Lung (tissue), 12 donors: ENCODE data around the gene SLC29A3. TPM values are rescaled to one million over a fixed set of nuclear protein-coding genes. Genes with fewer than 3 reads are reported as not detected.

Source experiments
- ATAC-seq: fragments of 200-7000 bp; cut with Tn5 transposase; one replicate; pipeline ENCODE4 v1.9.1; 2020; ENCODE audit warnings: moderate number of reproducible peaks; ENCODE audit not compliant: insufficient read depth, low FRiP score
- DNase-seq, 3 donors: peaks; one replicate each; pipeline ENCODE4 v3.0.0-alpha.2; 2013 to 2017
- H3K27ac ChIP-seq, 2 donors: one replicate each; pipeline ENCODE4 v1.5.1; 2013; ENCODE audit warnings: mild to moderate bottlenecking in 2 of 2, moderate library complexity in 2 of 2, control low read depth in 1 of 2, inconsistent platforms in 1 of 2, low read depth in 1 of 2, low read length in 1 of 2
- H3K27me3 ChIP-seq, 3 donors: one replicate each; pipeline ENCODE4 v1.5.1; 2013; ENCODE audit warnings: low read length in 2 of 3; ENCODE audit not compliant: control insufficient read depth in 3 of 3, insufficient read depth in 3 of 3
- H3K36me3 ChIP-seq, 4 donors: one replicate each; pipeline ENCODE4 v1.5.1; 2013; ENCODE audit warnings: low read length in 4 of 4, mild to moderate bottlenecking in 1 of 4, moderate library complexity in 1 of 4; ENCODE audit not compliant: control insufficient read depth in 4 of 4, insufficient read depth in 4 of 4
- H3K4me1 ChIP-seq, 5 donors: one replicate each; pipeline ENCODE4 v1.5.1; 2013; ENCODE audit warnings: low read length in 5 of 5, mild to moderate bottlenecking in 2 of 5, moderate library complexity in 1 of 5; ENCODE audit not compliant: control insufficient read depth in 5 of 5, insufficient read depth in 5 of 5
- H3K4me3 ChIP-seq: one replicate; pipeline ENCODE4 v1.5.1; 2013; ENCODE audit warnings: mild to moderate bottlenecking, control low read depth, moderate library complexity
- H3K9ac ChIP-seq, 2 donors: one replicate each; pipeline ENCODE4 v1.5.1; 2013; ENCODE audit warnings: low read length in 2 of 2, control low read depth in 1 of 2; ENCODE audit not compliant: insufficient read depth in 1 of 2
- H3K9me3 ChIP-seq, 4 donors: one replicate each; pipeline ENCODE4 v1.5.1; 2013; ENCODE audit warnings: low read length in 3 of 4, mild to moderate bottlenecking in 1 of 4, moderate library complexity in 1 of 4; ENCODE audit not compliant: control insufficient read depth in 4 of 4, insufficient read depth in 3 of 4
- WGBS, 2 donors: extraction: QIAGEN DNeasy Blood & Tissue Kit; methylation state at CpG; one replicate each; pipeline ENCODE4 v1.1.7; 2013; 5-methylcytosine and 5-hydroxymethylcytosine counted together
- polyA plus RNA-seq, 2 donors: library from polyadenylated mRNA; stranded (reverse); fragments of 200-250 nt; gene quantifications; one replicate each; pipeline ENCODE4 v1.2.1, GENCODE V29; 2013
- total RNA-seq, 2 donors: library from RNA; depleted of rRNA in 1 of 2; stranded (reverse); fragments of >200 nt in 1 of 2; gene quantifications; one replicate each; pipeline ENCODE4 v1.2.1, GENCODE V29; 2014 to 2021
- TF ChIP-seq, protein P1 (sequence below): IDR thresholded peaks from 2 replicates; pipeline ENCODE4 v1.5.1; 2012; ENCODE audit warnings: mild to moderate bottlenecking; ENCODE audit errors: control extremely low read depth, extremely low read depth
- donor health status: control.
- donor health status: control.
- donor health status: Bipolar disorder and iron deficiency.
- donor health status: healthy.
- donor health status: DM: yes; HTN: yes; CAD: no.

SLC29A3 gene
- total and polyA plus RNA-seq, 4 donors = 4.9 to 9.6 (median 5.4) TPM

DNA sequence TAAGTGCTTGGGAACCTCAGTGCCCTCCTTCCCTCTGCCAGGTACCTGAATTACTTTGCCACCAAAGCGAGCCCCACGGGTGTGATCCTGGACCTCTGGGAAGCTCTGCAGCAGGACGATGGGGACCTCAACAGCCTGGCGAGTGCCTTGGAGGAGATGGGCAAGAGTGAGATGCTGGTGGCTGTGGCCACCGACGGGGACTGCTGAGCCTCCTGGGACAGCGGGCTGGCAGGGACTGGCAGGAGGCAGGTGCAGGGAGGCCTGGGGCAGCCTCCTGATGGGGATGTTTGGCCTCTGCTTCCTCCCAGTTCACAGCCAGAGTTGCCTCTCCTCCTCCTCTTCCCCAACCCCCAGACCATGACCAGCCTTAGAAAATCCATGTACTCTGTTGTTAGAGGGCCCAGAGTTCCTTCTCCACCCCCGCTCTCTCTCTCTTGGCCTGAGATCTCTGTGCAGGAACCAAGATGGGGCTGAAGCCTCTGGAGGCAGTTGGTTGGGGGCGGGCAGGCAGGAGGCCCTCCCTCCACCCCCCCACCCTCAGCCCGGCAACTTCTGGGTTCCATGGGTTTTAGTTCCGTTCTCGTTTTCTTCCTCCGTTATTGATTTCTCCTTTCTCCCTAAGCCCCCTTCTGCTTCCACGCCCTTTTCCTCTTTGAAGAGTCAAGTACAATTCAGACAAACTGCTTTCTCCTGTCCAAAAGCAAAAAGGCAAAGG is 19.8 kb upstream of the SLC29A3 start:
- peaks cover 0 to 2% (median 0%) of the 10 kb centered on the region in 4 donors for H3K9me3 ChIP-seq
- H3K4me3 ChIP-seq = no peak overlapping the region
- WGBS, 2 donors = 69 to 78% methylated on average over 14 of the region's 14 CpGs

DNA sequence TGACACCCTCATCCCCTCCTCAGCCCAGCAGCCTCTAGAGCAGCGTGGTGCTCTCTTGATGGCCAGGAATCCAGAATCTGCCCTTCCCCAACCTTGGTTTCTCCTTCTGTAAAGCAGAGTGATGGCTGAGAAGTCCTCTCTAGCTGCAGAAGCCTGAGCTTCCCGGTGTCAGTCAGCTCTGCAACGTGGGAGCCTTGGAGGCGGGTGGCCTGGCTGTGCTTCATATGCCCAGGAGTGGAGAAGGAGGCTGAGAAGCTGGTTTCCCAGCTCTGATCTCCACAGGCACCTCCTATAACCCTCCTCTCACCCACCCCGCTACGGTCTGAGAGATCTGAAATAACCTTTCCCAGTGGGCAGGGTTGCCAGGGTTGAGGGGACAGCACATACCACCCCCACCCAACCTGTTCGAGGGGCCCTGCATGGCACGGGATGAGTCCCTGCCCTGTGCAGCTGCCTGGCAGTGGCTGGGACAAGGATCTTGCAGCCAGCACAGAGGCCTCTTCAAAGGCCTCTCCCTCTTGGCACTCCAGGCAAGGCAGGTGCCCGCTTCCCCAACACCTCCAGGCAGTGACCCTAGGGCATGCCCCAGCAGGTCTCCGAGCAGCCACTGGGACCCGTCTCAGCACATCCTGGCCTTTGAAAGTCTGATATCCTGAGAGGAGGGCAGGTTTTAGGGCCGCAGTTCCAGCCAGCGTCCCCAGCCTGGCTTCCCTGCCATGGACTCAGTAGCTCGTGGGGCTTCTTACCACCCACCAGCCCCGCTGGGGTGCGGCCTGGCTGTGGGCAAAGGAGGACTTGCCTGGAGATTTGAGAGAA is 18.3 kb upstream of the SLC29A3 start:
- no peaks in the 10 kb centered on the region for H3K27me3 ChIP-seq
- DNase-seq = no peak
- peaks cover 0 to 2% (median 0%) of the 10 kb centered on the region in 4 donors for H3K9me3 ChIP-seq
- H3K4me1 ChIP-seq = no peaks in the 10 kb centered on the region
- WGBS, 2 donors = 86 to 91% methylated on average over 16 of the region's 16 CpGs
- TF ChIP-seq, protein P1, sequence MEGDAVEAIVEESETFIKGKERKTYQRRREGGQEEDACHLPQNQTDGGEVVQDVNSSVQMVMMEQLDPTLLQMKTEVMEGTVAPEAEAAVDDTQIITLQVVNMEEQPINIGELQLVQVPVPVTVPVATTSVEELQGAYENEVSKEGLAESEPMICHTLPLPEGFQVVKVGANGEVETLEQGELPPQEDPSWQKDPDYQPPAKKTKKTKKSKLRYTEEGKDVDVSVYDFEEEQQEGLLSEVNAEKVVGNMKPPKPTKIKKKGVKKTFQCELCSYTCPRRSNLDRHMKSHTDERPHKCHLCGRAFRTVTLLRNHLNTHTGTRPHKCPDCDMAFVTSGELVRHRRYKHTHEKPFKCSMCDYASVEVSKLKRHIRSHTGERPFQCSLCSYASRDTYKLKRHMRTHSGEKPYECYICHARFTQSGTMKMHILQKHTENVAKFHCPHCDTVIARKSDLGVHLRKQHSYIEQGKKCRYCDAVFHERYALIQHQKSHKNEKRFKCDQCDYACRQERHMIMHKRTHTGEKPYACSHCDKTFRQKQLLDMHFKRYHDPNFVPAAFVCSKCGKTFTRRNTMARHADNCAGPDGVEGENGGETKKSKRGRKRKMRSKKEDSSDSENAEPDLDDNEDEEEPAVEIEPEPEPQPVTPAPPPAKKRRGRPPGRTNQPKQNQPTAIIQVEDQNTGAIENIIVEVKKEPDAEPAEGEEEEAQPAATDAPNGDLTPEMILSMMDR = no peak
- peaks cover 0 to 20% (median 4%) of the 10 kb centered on the region in 4 donors for H3K36me3 ChIP-seq
- ATAC-seq = no peak
- no peak overlapping the region for H3K9ac ChIP-seq
- H3K27ac ChIP-seq = no peak overlapping the region
- H3K4me3 ChIP-seq = no peak overlapping the region

More for the DNA sequence above, 19.8 kb upstream of the SLC29A3 start:
- H3K9ac ChIP-seq = no peak overlapping the region
- no peaks in the 10 kb centered on the region for H3K4me1 ChIP-seq
- TF ChIP-seq, protein P1 = no peak
- ATAC-seq (no peak), DNase-seq (no peak)
- H3K36me3 ChIP-seq = peaks cover 0 to 26% (median 4%) of the 10 kb centered on the region in 4 donors
- no peaks in the 10 kb centered on the region for H3K27me3 ChIP-seq
- H3K27ac ChIP-seq = no peak overlapping the region

DNA sequence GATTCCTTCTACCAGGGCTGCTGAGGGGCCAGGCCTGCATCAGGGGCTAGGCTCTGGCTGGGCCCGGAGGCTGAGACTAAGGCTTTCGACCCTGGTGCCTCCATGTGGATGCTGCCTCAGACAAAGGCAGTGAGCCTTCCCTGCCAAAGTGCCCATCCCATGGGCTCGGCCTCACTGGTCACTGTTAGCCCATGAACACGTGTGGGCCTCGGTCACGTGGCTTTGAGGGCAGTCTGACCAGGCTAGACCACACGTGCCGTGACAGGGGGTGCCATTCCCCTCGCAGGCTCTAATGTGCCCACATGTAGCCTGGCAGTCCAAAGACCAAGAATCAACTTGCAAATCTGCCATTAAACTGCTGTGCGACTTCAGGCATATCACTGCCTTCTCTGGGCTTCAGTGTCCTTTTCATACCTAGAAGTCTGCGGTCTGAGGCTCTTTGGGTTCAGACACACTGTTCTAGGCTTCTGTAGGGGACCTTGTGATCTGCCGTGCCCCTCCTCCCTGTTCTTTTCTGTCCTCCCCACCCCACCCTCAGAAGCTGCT is 17.6 kb upstream of the SLC29A3 start:
- TF ChIP-seq, protein P1 = no peak
- no peak overlapping the region for H3K9ac ChIP-seq
- no peaks in the 10 kb centered on the region for H3K4me1 ChIP-seq
- H3K36me3 ChIP-seq = peaks cover 0 to 14% (median 4%) of the 10 kb centered on the region in 4 donors
- 90 to 94% methylated on average over 12 of the region's 12 CpGs for WGBS, 2 donors
- no peaks in the 10 kb centered on the region for H3K27me3 ChIP-seq
- H3K27ac ChIP-seq = no peak overlapping the region
- DNase-seq = no peak
- no peak for ATAC-seq
- peaks cover 0 to 2% (median 0%) of the 10 kb centered on the region in 4 donors for H3K9me3 ChIP-seq
- H3K4me3 ChIP-seq = no peak overlapping the region
